ENCODE data around the gene CLEC4A. TPM values are rescaled to one million over a fixed set of nuclear protein-coding genes. Genes with fewer than 3 reads are reported as not detected.
"Not testable (repeated sequence)": the region's sequence is repeated elsewhere in the genome, so short reads cannot be mapped to it uniquely, and the experiment has no call there.

Gene CLEC4A
- total RNA-seq (2014; rRNA removed; shearing (Covaris generic)), result 6.4 TPM in 1 of 2 replicates, not detected in the other

DNA sequence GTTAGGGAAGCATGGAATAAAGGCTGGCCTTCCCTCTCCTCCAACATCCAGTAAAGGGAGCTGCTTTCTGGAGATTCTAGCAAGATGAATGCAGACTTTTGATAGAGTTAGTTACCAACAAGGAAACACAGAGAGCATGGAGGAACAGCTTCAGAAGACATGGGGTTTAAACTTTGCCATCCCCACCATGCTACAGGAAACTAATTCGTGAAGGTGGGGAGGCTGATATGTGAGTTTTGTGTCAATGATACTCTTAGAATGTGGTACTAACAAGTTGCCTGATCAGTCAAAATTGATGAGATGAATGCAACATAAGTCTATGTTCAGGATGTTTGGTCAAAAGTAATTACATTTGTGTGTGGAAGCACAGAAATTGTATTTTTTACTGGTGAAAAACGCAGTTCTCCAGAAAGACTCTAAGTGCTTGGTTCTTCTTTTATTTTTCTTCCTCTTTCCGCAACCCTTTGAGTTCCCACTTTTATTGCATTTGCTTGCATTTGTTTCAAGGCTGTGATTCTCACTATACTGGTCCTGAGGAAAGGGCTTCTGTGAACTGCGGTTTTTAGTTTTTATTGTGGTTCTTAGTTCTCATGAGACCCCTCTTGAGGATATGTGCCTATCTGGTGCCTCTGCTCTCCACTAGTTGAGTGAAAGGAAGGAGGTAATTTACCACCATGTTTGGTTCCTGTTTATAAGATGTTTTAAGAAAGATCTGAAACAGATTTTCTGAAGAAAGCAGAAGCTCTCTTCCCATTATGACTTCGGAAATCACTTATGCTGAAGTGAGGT, at the start of gene CLEC4A:
Gene CLEC4A, plus strand, starts transcription at position 494 of the 789 bp plus-strand sequence. Its CDS starts 262 bp downstream, at position 756.
- DNase-seq (ENCODE audit: low spot score), result no peak

DNA sequence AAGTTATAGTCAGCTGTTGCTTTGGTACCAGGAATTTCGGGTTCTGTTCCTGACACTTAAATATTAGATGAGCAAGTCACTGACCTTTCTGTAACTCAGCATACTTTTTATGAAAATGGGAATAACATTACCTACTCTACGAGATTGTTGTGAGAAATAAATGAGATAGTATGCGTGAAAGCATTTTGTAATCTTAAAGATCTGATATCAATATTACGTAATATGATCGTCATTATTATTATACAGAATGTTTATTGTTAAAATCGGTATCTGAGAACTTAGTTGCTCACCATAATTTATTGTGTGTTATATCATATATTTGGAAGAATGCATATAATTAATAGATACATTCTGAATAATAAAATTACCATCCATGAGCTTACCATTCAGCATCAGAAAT, 47.5 kb upstream of the CLEC4A start:
- DNase-seq (ENCODE audit: low spot score), result no peak

DNA sequence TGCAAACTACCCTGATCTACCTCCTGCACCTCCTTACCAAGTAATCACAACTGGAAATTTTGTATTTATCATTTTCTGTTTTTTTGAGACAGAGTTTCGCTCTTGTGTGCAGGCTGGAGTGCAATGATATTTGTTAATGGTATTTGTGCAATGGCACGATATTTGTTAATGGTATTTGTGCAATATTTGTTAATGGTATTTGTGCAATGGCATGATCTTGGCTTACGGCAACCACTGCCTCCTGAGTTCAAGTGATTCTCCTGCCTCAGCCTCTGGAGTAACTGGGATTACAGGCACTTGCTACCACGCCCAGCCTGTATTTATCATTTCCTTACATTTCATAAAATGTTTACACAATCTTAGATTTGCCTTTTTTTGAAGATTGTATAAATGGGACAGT, 47.1 kb upstream of the CLEC4A start:
- no peak for DNase-seq (ENCODE audit: low spot score)

DNA sequence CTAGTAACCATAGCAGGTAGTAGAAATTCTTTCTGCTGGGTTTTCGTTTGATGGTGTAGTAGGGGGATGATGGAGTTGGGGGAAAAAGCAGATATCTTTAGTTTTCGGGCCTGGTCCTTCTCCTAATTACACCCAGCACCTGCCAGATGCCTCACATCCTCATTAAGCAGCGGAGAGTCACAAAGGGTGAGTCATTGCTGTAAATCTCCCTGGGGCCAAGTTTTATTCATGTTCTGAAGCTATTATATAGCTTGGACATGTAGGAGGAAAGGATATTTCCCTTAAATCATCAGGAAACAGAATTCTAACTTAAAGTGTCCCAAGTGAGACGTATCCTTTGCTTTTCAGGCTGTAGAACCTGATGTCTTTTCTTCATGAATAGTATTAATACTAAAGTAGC, 46.2 kb upstream of the CLEC4A start:
- peak; percentile 68 for DNase-seq (ENCODE audit: low spot score)

DNA sequence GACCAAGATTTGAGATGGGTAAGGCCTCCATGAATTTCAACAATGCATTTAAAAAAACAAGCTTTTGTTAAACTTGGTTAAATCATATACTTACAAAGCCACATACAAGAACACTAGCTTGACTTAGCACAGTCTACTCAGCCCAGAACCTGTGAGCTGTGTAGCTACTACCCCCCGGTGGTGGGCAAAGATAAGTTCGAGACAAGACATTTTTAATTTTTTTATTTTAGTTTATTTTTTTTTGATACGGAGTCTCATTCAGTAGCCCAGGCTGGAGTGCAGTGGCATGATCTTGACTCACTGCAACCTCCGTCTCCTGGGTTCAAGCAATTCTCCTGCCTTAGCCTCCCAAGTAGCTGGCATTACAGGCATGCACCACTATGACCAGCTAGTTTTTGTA, 45.0 kb upstream of the CLEC4A start:
- DNase-seq (ENCODE audit: low spot score), result peak; percentile 16

DNA sequence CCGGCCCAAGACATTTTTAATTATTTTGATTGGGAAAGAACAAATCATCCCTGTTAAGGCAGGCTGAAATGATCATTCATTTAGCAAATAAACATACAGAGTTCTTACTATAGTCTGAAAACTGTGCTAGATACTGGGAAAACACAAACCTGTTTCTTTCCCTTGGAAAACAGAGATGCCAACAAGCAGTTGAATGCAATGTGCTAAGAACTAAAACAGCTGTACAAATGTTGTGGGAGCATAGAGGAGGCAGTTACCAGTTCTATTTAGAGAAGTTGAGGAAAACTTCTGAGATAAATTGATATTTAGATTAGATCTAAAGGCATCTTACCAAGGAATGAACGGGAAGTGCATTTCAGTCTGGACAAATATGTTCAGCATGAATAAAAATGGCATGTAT, 44.5 kb upstream of the CLEC4A start:
- no peak for DNase-seq (ENCODE audit: low spot score)

DNA sequence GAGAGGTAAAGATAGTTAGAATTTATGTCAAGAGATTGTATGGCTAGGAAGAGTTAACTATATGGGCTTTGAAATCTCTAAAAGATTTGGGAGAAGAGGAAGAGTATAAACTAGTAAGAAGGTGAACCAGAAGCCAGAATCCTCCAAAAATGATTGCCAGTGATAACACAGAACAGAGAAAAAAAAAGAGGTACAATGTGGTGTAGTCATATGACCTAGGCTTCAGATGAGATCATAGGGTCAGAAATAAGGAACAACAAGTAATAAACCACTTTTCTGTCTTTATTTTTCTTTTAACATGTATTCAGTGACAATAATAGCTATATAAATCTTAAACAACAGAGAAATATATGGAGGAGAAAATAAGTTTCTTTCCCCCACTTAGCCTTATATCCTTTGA, 43.3 kb upstream of the CLEC4A start:
- no peak for DNase-seq (ENCODE audit: low spot score)

DNA sequence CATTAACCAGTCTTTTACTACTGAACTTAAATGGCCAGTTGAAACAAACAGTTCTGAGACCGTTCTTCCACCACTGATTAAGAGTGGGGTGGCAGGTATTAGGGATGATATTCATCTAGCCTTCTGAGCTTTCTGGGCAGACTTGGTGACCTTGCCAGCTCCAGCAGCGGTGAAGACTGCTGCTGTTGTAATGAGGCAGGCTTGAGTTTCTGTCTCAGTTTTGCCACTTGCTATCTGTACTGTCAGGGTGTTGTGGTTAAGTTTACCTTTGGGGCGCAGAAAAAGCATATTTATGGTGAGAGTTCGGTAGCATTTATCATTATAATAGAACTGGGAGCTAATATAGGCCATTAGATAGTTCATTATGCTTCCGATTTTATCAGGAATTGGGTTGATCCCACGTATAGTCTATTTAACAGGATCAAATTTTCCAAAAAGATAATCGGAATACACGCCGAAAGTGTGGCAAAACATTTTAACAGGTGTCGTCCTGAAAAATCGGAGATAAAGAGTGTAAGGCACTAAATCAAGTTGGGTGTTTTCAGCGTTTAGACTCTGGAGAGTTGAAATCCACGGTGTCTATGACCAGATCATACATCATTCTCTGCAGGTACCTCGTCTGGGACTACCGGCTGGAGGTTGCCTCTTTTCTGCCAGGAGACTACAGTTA, 42.0 kb upstream of the CLEC4A start:
- DNase-seq (ENCODE audit: low spot score), result peak; percentile 8

DNA sequence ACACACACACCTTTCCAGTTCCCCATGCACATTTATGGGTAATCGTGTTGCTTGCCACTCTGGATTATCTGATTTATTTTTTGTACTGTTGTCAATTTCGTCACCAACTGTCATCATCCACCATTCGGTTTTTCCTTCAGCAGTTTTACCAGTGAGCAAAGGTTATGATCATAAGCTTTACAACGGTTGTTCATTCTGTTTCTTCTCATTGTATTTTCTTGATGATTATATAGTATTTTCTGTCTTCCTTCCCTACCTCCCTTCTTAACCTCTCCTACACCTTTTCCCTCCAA, 40.7 kb upstream of the CLEC4A start:
- DNase-seq (ENCODE audit: low spot score), result no peak

DNA sequence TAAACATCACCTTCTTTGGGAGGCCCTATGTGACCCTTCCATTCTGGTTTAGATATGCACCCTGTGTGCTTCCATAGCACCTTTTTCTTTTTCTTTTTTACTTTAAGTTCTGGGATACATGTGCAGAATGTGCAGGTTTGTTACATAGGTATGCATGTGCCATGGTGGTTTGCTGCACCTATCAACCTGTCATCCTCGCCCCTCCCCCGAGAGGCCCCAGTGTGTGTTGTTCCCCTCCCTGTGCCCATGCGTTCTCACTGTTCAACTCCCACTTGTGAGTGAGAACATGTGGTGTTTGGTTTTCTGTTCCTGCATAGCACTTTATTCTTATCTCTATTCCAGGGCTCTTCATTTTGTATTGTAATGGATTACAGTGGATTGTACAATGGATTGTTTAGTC, 39.1 kb upstream of the CLEC4A start:
- DNase-seq (ENCODE audit: low spot score), result not testable (repeated sequence)

DNA sequence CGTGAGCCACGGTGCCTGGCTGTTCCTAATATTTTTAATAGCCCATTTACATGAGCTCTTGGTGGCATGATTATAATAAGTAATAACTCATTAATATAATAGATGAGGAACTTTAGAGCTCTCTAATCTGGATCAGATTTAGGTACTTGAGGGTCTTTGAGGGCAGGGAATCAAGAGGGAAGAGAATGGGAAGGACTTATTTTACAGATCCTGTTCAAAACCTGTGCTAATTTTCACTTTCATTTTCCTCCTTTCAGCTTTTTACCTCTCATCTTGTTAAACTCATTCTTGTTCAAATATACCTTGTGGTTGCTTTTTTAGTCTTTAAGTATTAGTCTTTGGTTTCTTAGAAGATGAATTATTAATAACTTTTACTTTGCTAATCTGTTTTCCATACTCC, 35.8 kb upstream of the CLEC4A start:
- no peak for DNase-seq (ENCODE audit: low spot score)

DNA sequence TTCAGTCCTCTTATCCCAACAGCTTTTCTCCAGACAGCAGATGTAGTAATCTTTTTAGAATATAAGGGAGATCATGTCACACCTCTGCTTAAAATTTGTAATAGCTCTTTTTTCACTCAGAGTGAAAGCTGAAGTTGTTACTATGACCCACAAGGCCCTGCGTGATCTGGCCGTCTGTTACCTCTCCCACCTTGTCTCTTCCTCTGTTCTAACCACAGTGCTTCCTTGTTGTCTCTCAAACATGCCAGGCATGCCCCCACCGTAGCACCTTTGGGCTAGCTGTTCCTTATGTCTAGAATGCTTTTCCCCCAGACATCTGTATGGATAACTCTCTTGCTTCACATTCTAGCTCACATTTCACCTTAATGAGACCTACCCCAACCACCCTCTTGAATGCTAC, 34.8 kb upstream of the CLEC4A start:
- no peak for DNase-seq (ENCODE audit: low spot score)

DNA sequence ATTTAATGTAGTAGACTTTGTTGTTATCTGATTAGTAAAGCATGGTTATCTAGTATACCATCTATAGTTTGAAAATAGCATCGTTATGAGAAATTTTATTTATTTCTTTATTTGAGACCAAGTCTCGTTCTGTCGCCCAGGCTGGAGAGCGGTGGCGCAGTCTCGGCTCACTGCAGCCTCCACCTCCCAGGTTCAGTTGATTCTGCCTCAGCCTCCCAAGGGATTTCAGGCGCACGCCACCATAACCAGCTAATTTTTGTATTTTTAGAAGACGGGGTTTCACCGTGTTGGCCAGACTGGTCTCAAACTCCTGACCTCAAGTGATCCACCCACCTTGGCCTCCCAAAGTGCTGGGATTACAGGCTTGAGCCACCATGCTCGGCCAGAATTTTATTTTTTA, 34.1 kb upstream of the CLEC4A start:
- DNase-seq (ENCODE audit: low spot score), result not testable (repeated sequence)

DNA sequence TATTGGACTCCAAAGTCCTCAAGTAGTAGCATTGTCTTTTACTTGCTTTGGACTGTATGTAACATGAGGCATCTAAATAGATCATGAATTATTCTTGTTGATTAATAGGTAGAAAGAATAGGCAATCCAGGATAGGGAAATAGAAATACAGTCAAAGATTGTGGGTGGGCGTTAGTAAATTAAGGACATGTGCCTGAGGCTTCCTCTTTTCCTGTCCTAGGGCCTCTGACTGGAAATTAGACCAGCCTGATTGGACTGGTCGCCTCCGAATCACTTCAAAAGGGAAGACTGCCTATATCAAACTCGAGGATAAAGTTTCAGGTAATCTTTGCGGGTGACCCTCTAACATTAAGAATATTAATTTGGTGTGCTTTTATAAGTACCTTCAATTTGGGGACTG, 33.7 kb upstream of the CLEC4A start:
- no peak for DNase-seq (ENCODE audit: low spot score)

DNA sequence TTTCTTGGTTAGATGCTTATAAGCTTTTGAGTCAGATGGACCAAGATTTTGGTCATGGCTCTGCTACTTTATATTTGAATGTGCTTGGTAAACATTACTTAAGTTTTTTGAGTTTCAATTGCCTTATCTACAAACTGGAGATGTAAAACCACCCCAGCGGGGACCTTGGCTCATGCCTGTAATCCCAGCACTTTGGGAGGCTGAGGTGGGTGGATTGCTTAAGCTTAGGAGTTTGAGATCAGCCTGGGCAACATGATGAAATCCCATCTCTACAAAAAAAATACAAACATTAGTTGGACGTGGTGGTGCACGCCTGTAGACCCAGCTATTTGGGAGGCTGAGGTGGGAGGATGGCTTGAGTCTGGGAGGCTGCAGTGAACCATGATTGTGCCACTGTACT, 30.1 kb upstream of the CLEC4A start:
- no peak for DNase-seq (ENCODE audit: low spot score)

DNA sequence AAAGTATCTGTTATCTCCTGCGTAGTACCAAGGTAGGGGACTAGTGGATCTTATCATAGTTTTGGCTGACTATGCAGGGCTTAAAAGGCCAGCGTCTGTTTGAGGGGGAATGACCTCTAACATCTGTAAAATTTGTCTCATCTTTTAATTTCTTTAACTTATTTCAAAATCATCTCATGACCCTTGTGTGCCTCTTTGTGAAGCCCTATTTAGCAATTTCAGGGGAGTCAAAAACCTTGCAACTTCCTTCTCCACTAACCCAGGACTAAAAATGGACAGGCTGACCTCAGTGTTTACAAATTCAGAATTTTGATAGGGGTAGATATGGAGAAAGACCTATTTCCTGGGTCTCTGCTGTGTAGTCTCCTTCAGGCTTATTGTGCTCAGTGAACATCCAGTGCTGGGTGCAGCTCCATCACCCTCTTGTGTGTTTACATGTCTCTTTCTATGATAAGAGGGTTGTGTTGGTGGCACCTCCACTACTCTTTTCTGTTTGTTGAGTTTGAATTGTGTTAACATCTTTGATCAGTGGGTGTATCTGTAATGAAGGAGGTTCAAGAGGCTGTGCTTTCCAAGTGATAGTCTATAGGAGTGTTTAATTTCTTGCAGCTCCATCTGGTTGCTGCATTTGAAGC, 27.0 kb upstream of the CLEC4A start:
- no peak for DNase-seq (ENCODE audit: low spot score)

DNA sequence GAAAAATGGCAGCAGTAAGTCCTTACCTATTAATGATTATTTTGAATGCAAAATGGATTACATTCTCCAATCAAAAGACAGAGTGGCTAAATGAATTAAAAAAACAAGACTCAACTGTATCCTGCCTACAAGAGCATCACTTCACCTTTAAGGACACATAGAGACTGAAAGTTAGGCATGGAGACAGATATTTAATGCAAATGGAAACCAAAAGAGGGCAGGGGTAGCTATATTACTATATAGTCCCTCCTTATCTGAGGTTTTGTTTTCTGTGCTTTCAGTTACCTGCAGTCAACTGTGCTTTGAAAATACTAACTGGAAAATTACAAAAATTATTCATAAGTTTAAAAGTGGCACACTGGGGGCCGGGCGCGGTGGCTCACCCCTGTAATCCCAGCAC, 24.2 kb upstream of the CLEC4A start:
- no peak for DNase-seq (ENCODE audit: low spot score)

DNA sequence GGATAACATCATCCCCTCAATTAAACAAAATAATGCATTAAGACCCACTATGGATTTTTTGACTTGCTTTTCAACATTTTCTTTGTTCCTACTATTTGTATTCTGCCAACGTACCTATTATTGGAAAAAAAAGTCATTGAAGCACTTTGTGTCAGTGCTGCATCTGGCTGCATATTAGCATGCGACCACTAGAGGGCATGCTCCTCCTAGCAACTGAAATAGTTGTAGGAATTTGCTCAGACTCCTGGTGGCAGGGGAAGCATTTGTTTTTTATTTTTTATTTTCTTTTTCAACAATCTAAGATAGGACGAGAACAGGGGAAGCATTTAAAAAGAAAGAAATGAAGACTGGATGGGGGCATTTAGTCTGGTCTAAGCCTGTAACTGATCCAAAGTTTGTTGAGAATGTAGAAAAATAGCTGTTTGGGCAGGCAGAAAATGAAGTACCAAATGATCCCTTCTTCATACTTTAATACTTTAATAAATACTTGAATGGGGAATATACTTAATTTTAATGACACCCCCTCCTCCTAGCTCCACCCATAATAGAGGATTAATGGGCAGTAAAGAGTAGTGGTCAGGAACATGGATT, 14.5 kb upstream of the CLEC4A start:
- peak; percentile 45 for DNase-seq (ENCODE audit: low spot score)

DNA sequence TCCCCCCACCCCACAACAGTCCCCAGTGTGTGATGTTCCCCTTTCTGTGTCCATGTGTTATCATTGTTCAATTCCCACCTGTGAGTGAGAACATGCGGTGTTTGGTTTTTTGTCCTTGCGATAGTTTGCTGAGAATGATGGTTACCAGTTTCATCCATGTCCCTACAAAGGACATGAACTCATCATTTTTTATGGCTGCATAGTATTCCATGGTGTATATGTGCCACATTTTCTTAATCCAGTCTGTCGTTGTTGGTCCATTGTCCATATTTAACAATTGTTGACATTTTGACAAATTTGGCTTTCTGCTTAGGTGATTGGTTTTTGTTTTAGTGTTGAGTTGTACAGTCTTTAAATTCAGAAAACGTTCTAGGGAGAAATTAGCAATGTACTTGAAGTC, 10.3 kb upstream of the CLEC4A start:
- not testable (repeated sequence) for DNase-seq (ENCODE audit: low spot score)

DNA sequence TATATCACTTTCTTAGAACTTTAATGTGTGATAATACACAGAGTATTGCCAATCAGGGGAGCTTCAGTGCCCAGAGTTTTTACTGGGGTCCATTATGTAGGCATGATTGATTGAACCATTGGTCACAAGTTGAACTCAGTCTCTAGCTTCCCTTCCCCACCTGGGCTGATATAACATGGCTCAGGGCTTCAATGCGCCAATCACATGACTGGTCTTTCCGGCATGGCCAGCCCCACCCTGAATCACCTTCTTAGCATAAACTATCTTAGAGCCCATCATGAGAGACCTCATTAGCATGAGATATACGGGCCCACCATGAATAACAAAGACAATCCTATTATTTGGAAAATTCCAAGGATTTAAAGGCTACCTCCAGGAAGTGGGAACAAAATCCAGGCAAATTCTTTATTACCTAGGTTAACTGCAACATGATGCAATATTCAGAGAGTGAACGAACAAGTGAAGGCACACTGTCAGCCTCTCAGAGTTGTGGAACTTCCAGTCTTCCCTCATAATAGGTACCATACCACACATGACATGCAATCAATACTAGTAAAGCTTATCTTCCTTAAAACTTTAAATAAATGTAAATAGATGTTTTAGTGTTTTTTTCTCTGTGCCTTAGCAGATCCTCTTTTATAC, 3.2 kb upstream of the CLEC4A start:
- DNase-seq (ENCODE audit: low spot score), result no peak

DNA sequence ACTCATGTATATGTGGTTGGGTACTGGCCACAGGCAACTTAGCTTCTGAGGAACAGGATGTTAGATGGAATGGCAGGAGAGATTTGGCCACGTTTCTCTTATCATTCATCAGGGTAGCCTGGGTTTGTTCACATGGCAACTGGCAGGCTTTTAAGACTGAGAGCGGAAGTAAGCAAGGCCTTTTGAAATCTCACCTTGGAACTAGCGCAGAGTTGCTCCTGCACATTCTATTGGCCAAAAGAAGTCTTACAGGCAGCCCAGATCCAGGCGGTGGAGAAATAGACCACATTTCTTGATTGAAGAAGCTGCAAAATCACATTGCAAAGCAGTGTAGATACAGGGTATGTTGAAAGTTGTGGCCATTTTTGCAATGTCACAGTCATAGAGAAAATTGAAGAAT, 3.7 kb downstream of the CLEC4A start:
- no peak for DNase-seq (ENCODE audit: low spot score)
